ENCODE results near the gene MPDZ.

DNA sequence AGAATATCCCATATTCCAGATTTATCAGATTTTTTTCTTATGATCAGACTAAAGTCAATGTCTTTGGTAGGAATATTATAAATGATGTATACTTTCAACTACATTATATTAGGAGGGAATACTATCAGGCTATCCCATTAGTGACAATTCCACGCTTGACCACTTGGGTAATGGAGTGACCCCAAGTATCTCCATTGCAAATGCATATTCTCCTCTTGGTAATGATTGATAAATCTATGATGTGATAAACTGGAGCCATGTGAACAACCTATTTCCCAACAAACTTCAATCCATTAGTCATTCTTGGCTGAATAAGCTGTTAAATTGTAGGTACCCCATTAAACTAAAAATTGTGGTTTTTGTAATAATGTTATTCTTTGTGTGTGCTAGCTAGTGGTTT is 12.2 kb upstream of the MPDZ start:
- TF ChIP-seq, protein P1, sequence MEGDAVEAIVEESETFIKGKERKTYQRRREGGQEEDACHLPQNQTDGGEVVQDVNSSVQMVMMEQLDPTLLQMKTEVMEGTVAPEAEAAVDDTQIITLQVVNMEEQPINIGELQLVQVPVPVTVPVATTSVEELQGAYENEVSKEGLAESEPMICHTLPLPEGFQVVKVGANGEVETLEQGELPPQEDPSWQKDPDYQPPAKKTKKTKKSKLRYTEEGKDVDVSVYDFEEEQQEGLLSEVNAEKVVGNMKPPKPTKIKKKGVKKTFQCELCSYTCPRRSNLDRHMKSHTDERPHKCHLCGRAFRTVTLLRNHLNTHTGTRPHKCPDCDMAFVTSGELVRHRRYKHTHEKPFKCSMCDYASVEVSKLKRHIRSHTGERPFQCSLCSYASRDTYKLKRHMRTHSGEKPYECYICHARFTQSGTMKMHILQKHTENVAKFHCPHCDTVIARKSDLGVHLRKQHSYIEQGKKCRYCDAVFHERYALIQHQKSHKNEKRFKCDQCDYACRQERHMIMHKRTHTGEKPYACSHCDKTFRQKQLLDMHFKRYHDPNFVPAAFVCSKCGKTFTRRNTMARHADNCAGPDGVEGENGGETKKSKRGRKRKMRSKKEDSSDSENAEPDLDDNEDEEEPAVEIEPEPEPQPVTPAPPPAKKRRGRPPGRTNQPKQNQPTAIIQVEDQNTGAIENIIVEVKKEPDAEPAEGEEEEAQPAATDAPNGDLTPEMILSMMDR (IDR thresholded peaks at IDR 0.05) = no peak
- TF ChIP-seq, protein P2, sequence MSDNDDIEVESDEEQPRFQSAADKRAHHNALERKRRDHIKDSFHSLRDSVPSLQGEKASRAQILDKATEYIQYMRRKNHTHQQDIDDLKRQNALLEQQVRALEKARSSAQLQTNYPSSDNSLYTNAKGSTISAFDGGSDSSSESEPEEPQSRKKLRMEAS (IDR thresholded peaks at IDR 0.05) = no peak
- TF ChIP-seq RAD21 (conservative IDR thresholded peaks at IDR 0.05 in 1 of 2, IDR thresholded peaks at IDR 0.05 in 1 of 2) = no peak
- TF ChIP-seq CEBPB (IDR thresholded peaks at IDR 0.05) = no peak
- TF ChIP-seq, protein P3, sequence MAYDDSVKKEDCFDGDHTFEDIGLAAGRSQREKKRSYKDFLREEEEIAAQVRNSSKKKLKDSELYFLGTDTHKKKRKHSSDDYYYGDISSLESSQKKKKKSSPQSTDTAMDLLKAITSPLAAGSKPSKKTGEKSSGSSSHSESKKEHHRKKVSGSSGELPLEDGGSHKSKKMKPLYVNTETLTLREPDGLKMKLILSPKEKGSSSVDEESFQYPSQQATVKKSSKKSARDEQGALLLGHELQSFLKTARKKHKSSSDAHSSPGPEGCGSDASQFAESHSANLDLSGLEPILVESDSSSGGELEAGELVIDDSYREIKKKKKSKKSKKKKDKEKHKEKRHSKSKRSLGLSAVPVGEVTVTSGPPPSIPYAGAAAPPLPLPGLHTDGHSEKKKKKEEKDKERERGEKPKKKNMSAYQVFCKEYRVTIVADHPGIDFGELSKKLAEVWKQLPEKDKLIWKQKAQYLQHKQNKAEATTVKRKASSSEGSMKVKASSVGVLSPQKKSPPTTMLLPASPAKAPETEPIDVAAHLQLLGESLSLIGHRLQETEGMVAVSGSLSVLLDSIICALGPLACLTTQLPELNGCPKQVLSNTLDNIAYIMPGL (CRISPR knock-in tag; IDR thresholded peaks at IDR 0.05; ENCODE audit: borderline replicate concordance) = no peak
- no peak for TF ChIP-seq KDM1A (IDR thresholded peaks at IDR 0.05; ENCODE audit: low read depth)
- no peak for TF ChIP-seq RFX5 (IDR thresholded peaks at IDR 0.05)
- TF ChIP-seq, protein P4, sequence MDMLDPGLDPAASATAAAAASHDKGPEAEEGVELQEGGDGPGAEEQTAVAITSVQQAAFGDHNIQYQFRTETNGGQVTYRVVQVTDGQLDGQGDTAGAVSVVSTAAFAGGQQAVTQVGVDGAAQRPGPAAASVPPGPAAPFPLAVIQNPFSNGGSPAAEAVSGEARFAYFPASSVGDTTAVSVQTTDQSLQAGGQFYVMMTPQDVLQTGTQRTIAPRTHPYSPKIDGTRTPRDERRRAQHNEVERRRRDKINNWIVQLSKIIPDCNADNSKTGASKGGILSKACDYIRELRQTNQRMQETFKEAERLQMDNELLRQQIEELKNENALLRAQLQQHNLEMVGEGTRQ (IDR thresholded peaks at IDR 0.05) = no peak
- TF ChIP-seq TFCP2L1 (CRISPR knock-in tag; IDR thresholded peaks at IDR 0.05) = no peak

Measured in A549 (cell line).